NCI-H1436 (cell line): ENCODE data around the gene C1orf56.

Experiments used
- DNase-seq: peaks from one replicate; lab custom pipeline; 2025; lab: John Stamatoyannopoulos, UW

C1orf56 gene, protein sequence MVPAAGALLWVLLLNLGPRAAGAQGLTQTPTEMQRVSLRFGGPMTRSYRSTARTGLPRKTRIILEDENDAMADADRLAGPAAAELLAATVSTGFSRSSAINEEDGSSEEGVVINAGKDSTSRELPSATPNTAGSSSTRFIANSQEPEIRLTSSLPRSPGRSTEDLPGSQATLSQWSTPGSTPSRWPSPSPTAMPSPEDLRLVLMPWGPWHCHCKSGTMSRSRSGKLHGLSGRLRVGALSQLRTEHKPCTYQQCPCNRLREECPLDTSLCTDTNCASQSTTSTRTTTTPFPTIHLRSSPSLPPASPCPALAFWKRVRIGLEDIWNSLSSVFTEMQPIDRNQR

DNA sequence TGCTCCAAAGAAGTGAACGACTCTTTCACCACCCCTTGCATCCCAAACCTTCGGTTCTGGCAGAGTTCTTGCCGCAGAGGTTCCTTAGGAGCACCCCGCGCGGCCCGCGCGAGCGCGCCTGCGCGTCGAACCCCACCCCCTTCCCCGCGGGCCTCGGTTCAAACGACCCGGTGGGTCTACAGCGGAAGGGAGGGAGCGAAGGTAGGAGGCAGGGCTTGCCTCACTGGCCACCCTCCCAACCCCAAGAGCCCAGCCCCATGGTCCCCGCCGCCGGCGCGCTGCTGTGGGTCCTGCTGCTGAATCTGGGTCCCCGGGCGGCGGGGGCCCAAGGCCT, at the start of gene C1orf56:
Gene C1orf56, plus strand, starts transcription at position 161 of the 334 bp plus-strand sequence. Its CDS starts 97 bp downstream, at position 258.
- peak; percentile 43 for DNase-seq

DNA sequence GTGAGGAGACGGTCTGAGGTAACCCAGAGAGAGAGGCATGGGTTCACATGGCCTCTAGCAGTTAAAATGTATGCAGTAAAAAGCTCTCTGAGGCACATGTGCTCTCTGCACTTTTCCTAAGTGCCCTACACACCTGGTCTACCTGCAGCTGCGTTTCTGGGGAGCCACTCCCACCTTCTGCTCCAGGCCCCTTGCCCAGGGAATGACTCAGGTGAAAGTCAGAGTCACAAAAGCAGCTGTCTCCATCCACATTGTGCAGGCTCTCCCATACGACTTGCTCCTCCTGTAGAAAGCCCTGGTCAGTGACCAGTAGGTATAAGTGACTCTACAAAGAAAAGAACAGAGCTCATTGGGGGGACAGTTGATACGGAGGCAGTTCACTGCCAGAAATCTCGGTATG, 49.6 kb upstream of the C1orf56 start:
- no peak for DNase-seq

DNA sequence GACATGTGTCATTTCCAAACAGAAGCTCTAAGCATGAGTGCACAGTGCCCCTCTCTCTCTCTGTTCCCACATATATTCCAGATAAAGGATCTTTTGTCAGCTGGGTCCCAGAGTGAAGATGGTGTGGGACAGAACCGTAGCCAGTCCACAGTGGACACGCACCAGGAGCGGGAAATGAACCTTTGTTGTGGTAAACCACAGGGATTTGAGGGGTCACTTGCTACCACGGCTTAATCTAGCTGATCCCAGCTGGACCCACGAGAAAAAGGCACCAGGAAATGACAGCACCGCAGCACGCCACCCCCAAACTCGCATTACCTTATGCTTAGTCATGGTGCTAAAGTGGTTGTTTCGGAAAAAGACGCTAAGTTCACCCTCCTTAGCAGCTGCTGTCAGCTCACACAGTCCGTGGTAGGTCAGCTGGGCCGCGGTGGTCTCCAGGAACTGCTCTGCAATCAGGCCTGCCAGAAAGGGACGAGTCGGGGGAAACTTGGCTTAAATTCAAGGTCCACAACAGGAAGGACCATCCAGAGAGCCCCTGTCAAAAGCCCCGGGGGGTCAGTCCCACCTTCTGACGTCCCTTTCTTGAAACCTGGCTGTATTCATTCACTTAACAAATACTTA, 48.4 kb upstream of the C1orf56 start:
- no peak for DNase-seq

DNA sequence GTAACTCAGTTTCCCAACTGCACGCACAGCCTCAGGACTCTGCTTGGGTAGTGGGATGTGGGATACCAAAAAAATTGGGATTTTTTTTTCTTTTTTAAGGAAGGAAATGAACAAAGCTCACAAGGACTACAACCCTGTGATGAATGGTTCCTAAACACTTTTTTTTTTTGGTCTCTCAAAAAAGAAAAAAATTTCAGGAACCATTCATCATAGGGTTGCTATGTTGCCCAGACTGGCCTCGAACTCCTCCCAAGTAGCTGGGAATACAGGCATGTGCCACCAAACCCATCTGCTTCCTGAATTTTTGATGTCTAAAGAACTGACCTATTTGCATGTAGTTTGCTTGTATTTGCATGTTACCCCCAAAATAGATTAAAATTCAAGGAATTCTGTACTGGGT, 47.6 kb upstream of the C1orf56 start:
- no peak for DNase-seq

DNA sequence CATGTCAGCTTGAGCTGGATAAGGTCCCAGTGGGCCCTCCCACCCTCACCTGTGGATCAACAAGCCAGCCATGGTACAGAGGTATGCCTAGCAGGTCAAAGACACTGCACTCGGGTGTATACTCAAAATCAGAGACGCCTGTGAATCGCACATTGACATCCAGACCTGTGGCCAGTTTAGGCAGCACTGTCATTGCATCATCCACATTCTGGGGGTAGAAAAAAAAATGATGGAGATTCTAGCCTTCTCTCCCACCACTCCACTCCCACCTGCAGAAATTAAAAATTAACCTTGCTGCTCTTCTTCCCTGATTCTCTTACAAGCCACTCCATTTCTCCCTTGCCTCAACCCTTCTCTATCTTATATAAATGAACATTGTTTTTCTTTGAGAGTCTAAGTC, 47.1 kb upstream of the C1orf56 start:
- DNase-seq: no peak

DNA sequence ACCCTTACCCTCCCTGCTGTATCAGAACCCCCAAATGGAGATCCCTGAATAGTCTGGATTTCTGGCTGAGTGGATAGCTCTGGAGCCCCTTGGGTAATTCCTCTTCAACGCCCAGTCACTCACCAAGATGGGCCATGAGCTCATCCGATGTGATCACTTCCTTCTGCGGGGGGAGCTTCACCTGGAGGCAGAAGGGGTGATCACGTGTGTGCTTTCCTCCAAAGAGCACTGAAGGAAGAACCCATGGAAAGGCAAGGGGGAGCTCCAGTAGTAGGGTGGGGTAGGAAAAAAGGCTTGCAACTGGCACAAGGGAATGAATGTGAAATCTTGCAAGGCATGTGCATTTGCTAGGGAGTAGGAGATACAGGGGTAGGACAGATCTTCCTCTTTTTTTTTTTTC, 45.9 kb upstream of the C1orf56 start:
- DNase-seq: no peak

DNA sequence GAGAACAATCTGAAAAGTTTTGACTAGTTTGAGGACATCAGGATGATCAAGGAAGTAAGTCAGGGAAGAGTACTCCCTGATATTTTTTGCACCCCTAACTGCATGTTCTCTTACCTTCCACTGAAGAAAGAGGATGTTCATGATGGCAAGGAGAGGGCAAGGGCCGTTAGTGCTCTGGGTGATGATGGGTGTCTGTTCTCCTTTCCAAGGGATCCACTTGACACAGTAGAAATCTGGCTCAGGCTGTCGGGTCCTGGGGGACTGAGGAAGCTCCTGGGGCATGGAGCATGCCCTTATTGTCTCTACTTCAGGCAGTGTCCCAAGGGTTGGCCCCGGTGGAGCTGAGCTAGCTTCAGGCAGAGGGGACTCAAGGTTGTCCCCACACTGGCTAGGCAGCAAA, 45.5 kb upstream of the C1orf56 start:
- DNase-seq: no peak

DNA sequence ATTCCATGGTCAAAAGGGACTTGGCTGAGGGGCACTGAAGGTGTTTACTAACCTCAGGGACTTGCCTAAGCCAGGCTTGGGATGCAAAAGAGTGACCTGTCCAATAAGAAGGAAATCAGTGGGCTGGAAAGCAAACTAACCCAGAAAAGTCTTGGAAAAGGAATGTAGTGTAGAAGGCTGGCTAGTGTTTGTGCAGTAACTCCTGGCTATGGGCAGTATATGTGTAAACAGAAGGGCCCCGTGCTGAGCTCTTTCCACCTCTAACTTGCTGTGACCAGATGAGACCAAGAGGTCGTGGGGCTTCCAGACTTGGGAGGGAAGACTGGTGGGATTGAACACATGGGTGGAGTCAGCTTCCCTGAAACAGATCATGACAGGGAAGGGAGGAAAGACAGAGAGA, 44.9 kb upstream of the C1orf56 start:
- no peak for DNase-seq

DNA sequence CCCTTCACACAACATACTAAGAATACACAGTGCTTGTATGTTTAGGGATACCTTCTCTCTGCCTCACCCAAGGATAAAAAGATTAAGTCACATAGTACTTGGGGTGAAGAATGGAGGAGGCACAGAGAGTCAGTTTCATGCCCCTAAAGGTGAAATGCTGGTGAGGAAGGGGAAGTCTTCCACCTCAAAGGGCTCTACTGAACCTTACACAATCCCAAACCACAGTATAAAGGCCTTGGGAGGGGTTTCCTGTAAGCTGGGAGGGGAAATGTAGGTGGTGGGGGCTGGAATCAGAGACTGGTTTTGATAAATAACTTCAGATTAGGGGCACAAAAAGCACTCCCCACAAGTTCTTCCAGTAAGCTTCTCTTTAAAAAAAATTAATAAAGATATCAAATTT, 44.4 kb upstream of the C1orf56 start:
- DNase-seq: no peak

DNA sequence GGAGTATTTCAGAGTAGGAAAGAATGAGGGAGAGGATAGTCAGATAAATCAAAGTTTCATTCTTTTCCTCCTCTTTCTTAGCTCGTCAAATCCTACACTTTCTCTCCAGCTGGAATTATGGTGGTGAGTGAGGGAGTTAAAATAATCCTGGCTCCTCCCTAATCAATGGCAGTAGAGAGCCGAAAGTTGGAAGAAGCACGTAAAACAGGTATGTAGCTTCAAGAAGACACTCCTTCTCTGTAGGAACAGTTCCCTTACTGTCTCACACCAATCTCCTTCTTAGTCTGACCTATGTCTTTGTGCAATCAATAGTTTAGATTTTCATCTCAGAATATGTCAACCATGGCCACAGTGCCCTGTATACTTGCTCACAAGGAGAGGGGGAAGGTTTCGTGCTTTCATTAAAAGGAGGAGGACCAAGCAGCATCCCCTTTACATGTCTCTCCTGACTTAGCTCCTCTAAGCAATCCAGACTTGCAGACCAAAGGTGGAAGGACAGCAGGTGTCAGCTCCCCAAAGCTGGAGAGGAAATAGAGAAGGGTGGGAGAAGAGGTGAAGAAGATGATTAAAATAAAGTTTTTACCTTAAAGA, 41.7 kb upstream of the C1orf56 start:
- DNase-seq: no peak

DNA sequence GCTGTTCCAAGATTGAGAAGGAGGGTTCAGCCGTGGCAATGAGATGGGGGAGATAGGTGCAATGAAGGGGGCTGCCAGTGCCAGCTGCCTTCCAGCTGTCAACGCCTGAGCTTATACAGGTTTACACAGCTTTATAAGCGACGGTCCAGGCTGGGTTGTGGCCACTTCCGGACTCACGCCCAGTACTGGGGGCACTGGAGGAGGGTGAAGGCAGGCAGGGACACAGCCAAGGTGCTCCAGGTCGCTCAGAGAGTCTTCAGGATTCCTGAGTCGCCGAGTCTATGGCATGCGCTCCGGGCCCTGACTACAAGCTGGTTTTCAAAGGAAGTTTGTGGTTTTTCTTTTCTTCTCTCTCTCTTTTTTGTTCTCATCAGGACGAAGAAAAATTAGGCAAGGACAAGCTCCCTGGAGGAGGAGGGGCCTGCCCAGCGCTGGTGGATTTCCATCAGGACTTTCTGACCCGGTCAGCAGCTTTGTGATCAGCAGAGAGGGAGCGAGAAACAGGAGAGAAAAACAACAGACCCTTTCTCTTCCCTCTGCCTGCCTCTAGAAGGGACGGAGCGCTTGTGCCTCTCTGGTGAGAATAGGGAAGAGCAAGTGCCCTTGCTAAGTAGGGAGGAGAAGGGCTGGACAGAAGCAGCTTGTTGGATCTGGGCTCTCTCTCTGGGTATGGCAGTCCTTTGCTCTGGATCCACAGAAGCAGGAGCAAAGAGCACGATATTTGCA, 41.1 kb upstream of the C1orf56 start, which contains the start of gene MINDY1:
Gene MINDY1, minus strand, starts transcription at position 576 of the 726 bp plus-strand sequence. CDS start 4,285 bp downstream, outside the sequence.
- peak; percentile 66 for DNase-seq

DNA sequence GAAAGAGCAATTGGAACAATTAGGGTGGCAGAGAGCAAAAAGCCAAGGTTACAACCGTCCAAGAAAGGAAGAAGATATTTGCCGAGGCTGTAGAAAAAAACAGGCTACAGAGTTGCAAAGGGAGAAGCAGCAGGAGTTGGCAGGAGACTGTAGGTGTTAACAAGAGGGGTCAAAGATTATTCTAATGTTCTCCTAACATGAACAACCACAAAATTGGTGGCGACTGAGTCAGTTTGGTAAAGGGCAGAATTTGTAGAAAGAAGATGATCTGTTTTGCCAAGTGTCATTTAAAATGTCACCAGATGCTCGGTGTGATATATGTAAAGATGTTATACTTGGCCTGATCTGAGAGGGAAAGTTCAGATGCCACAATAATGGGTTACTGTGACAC, 39.7 kb upstream of the C1orf56 start:
- no peak for DNase-seq

DNA sequence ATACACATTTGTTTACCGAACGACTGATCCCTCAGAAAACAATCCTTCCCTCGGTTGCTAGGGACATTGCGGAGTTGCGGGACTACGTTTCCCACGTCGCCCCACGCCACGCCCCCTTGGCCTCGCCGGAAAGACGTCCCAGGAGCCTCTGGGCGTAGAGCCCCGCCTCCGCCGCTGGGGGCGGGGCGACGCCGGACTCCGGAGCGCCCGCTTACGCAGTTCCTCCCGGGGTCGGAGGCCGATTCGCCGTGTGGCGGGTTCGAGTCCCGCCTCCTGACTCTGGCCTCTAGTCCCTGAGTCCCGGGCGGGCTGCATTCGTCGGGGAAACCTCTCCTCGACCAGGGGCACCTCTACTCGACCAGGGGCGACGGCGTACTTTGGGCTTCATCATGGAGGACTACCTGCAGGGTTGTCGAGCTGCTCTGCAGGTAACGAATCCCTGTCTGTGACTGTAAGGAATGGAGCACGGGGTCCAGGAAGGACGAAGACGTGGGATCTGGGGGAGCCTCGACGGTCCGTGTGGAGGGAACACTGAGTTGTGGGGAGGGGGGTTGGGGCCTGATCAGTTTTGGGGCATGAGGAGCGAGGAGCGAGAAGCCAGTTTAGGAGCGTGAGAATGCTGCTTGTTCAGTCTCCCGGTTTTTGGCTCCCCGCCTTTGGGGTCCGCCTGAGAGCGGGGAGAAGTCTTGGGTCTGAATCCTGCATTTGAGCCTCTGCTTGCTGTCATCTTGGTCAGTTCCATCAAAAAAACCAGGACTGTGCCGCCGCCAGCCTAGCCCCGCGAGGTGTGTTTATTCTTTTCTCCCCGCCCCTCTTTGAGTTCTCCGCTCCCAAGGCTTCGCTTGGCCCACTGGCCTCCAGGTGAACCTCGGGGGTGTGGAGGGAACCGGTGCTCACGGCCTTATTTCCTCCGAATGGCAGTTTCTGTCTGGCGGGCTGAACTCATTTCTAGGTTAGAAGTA, 39.0 kb upstream of the C1orf56 start, which contains the start of gene PRUNE1:
Gene PRUNE1, plus strand, starts transcription at position 206 of the 962 bp plus-strand sequence. Its CDS starts 184 bp downstream, at position 390.
- DNase-seq: peak; percentile 97

DNA sequence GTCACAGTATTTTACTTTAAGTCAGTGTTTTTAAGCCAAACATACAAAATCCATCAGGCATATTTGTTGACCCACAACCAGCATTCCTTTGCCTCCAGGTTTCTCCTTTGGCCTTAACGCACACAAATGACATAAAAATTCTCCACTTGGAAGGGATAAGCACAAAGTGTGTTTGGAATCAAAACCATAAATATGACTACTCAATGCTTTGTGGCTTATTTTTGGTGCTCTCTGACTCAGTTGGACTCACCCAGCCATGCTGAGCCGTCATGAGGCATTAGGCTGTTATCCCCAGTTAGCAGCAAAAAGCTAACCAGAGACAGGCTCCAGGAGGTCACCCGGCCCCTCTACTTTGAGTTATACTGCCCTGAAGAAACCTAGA, 38.4 kb upstream of the C1orf56 start:
- no peak for DNase-seq

DNA sequence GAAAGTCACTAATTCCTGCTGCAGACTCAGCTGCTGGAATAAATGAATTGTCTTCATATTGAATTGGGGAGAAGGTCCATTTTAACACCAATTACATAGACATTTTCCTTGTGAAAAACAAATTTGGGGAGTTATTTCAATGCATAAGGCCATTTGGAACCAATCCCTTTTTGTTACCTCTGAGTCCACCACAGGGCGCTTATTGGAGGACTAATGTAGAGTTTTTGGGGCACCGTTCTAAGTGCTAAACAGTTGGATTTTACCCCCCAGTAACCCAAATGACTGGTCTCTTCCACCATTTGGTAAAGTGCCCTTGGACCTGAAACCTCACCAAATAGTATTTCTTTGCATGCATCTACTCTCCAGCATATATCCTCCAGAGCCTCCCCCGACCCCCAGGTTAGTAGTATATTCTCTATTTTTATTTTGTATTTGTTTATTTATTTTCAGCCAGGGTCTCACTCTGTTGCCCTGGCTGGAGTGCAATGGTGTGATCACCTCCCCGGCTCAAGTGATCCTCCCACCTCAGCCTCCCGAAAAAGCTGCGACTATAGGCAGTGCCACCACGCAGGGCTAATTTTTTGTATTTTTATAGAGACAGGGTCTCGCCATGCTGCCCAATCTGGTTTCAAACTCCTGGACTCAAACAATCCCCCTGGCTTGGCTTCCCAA, 37.7 kb upstream of the C1orf56 start:
- DNase-seq: no peak

DNA sequence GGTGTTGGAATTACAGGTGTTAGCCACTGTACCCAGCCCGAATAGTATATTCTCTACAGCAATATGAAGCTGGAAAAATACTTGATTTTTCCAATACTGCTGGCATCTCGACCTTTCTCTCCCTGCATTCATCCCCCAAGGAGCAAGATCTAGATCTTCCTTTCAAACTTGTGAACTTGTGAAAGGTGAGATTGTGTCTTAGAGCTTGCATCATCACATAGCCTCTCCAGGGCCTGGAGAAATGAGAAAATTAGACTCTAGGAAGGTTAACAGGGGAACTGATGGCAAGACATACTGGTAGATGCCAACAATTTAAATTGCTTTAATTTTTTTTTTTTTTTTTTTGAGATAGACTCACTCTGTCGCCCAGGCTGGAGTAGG, 37.2 kb upstream of the C1orf56 start:
- DNase-seq: no peak

DNA sequence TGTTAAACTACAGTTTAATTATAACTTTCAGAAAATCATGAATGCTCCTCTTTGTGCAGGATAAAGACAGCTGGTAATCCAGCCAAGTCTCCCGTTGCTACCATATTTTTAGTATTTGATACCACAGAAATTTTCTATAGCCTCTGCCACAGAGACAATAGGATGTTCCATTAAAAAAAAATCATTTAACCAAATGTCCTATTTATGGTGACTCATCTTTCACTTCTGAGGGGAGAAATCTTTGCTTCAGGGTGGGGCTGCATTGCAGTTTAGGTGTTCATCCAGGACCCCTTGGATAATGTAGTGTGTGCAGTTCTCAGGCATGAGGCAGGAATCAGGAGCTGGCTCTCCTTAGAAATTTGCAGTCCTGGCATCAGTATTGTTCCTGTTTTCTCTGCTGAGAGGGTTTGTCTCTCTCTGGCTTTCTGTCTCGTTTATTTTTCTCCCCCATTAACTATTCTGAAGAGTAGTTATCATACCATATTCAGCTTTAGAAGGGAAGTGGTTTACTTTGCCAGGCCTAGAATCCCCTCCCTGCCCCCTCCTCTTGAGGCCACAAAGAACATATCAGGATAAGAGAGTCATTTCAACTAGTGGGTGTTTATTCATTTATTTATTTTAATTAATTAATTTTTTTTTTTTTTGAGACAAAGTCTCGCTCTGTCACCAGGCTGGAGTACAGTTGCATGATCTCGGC, 36.2 kb upstream of the C1orf56 start:
- no peak for DNase-seq

DNA sequence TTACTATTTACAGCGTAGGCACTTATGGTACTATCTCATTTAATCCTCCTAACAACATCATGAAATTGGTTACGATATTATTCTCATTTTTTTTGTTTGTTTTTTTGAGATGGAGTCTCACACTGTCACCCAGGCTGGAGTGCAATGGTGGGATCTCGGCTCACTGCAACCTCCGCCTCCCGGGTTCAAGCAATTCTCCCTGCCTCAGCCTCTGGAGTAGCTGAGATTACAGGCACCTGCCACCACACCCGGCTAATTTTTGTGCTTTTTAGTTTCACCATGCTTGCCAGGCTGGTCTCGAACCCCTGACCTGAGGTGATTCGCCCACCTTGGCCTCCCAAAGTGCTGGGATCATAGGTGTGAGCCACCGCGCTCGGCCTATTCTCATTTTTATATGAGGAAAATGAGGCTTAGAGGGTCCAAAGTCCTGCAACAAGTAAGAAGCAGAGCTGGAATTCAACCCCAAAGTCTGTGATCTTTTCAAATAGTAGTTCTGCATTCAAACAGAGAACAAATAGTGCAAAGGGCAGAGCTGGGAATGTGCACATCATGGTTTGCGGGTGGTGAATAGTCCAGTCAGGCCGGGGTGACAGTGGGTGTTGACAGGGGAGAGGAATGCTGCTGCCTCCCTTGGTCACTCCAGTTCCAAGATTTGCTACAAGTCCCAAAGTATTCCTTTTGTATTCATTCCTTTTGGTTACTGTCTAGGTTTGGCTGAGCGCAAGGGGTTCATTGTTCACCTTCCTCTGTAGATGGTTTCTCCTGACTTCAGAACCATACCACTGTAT, 34.7 kb upstream of the C1orf56 start:
- no peak for DNase-seq

DNA sequence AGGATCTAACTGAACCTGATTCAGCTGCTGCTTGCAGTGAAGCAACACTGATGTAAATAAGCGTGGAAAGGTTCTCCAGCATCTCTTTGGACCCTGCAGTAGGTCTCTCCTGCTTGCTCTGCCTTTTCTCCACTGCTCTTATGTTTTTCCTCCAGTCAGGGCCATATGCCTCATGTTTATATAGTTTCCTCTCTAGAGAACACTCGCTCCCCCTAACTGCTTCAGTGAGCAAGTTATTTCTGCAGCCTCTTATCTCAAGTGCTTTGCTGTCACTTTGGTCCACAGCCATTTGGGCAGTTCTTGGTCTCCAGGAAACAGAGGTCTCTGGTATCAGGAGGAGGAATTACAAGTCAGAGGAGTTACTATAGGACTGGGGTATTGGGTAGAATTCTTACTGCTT, 34.0 kb upstream of the C1orf56 start:
- no peak for DNase-seq
